Stimulated activated CD4-positive, alpha-beta T cell treated with anti-CD3 and anti-CD28 coated beads, Interleukin-12 subunit alpha, Interleukin-12 subunit beta, amount 100 ng/mL, for 4 hours (primary cell): ENCODE results near the gene MAGED1.

Experiments
- DNase-seq: peaks from one replicate; pipeline ENCODE4 v3.0.0-alpha.2; 2020

Gene MAGED1, protein sequence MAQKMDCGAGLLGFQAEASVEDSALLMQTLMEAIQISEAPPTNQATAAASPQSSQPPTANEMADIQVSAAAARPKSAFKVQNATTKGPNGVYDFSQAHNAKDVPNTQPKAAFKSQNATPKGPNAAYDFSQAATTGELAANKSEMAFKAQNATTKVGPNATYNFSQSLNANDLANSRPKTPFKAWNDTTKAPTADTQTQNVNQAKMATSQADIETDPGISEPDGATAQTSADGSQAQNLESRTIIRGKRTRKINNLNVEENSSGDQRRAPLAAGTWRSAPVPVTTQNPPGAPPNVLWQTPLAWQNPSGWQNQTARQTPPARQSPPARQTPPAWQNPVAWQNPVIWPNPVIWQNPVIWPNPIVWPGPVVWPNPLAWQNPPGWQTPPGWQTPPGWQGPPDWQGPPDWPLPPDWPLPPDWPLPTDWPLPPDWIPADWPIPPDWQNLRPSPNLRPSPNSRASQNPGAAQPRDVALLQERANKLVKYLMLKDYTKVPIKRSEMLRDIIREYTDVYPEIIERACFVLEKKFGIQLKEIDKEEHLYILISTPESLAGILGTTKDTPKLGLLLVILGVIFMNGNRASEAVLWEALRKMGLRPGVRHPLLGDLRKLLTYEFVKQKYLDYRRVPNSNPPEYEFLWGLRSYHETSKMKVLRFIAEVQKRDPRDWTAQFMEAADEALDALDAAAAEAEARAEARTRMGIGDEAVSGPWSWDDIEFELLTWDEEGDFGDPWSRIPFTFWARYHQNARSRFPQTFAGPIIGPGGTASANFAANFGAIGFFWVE

DNA sequence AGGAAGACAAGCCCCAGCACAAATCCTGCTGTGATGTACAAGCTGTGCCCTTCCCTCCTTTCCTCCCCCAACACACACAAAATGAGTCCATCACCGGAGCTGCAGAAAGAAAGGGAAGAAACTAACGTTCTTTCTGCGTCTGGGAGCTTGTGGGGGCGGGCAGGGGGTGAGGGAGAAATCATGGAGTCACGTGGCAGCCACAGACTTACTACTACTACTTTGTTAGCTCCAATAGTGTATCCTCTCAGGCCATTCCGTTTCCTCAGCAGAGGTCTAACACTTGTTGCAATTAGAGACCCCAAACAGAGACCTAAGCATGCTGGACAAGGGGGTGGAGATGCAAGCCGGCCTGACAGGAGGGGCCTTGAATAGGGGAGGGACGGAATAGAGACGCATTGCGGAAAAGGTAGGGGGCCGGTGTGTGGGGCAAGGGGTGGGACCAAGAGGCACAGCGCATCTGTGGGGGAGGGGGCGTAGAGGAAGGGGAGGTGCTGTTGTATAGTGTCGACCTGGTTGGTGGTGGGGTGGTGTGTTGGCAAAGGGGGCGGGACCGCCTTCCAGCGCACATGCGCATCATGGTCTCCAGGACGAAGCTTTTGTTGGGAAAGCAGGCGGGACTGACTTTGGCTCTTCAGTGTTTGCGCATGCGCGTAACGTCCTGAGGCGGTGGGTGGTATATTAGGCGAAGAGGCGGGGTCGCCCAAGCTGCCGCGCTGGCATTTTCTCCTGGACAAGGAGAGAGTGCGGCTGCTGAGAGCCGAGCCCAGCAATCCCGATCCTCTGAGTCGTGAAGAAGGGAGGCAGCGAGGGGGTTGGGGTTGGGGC, at the start of gene MAGED1:
Gene MAGED1, plus strand, starts transcription at position 703 of the 825 bp plus-strand sequence. CDS start 682 bp downstream, outside the sequence.
- DNase-seq = peak; percentile 65

GRCh38 chrX:51847463-51847862, 46.0 kb upstream of the MAGED1 start:
- DNase-seq = no peak

GRCh38 chrX:51851507-51852085, 41.8 kb upstream of the MAGED1 start:
- DNase-seq = no peak

DNA sequence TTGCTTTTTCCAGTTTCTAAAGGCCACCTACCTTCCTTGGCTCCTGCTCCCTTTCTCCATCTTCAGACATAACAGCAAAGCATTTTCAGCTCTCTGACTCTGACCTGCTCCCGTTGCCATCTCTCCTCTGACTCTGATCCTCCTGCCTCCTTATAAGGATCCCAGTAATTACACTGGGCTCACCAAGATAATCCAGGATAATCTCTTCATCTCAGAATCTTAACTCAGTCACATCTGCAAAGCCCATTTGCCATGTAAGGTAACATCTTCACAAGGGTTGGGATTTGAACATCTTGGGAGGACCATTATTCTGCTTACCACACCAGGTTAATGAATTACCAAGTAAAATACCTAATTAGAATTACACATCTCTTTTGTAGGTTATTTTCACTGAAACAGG, 41.3 kb upstream of the MAGED1 start:
- DNase-seq = no peak

DNA sequence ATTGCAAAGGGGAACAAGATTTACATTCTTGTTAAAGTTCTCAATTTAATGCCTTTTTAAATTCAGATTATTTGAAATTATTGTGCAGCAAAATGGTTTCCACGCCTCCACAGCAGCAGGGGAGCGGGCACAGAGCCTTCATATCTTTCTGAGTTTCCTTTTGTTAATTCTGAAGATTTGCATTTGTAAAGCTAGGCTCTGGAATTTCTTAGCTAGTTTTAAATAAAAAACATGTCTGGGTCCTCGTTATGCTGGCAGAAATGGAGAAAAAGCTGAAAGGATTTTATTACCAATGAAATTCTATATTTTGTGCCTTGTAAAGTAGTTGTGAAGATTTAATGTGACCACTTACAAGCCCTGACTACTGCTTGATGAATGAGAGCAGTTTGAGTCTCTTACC, 40.8 kb upstream of the MAGED1 start:
- no peak for DNase-seq

DNA sequence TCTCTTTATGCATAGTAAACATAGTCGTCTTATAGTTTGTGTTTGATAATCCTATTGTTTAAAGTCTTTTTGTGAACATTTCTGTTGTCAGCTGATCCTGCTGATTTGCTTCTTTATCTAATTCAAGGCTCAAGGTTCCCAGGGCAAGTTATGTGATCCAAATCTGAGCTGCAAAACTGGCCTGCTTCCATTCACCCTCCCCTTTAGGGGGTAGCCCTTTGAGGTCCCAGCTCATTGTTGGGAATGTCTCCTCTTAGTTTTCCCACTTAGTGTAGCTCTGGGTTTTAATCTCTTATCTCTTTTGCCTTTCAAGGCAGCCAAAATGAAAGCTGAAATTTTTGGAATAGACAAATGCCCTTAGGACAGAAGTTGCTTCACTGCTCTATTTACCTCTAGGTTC, 40.2 kb upstream of the MAGED1 start:
- DNase-seq = no peak

- DNase-seq = no peak
Observed at GRCh38 chrX:51855698-51856097, 37.7 kb upstream of the MAGED1 start.

- DNase-seq = no peak
Observed at GRCh38 chrX:51857159-51857733, 36.2 kb upstream of the MAGED1 start.

DNA sequence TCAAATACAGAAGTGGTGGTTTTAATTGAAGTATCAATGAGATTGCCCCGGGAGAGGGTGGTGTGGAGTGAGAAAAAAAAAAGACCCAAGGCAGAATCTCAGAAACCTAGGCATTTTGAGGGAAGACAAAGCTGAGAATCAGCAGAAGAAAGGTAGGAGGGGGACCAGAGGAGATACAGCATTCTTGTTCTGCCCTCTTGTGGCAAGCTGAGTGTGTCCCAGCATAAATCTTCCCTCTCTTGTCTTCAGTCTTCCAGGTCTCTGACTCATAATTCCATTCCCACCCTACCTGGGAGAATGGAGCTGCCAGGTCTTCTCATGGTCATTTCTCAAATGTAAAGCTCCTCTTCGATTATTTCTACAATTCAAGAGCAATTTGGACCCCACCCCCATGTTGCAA, 32.7 kb upstream of the MAGED1 start:
- DNase-seq = no peak

- no peak for DNase-seq
Observed at GRCh38 chrX:51862920-51863319, 30.5 kb upstream of the MAGED1 start.

DNA sequence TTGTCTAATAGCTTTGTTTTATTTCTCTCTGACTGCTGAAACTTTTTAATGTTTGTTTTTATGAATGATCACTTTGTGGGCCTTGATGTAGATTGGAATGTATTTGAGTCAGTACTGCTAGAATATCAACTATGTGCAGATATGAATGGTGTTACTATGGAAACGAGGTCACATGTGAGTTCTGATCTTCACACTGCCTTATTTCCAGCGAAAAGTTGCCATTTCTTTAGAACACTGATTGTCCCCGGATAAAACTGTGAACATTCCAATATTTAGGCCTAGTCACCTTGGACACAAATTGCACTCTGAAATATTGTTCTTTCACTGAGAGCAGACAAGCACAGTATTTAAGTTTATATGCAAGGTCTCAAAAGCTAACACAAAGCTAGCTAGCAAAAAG, 27.2 kb upstream of the MAGED1 start:
- DNase-seq = no peak

- no peak for DNase-seq
Observed at GRCh38 chrX:51867626-51868025, 25.8 kb upstream of the MAGED1 start.

DNA sequence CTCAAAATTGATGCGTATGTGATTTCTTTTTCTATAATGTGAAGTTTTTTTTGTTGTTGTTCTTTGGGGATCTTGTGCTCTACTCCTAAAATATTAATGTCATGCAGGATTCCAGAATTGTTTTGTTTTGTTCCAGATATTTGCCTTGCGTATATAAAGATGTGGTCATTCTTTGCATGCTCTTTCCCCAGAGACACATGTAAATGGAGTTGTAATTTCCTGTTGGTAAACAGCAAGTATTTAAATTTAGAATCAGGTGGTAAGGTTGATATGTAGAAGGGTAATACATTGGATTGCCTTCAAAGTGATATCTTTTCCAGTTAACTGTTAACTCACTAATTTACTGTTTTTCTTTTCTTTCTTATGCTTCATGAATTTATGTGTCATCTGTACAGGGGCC, 23.1 kb upstream of the MAGED1 start:
- no peak for DNase-seq

- DNase-seq = no peak
Observed at GRCh38 chrX:51874123-51874522, 19.3 kb upstream of the MAGED1 start.

- no peak for DNase-seq
Observed at GRCh38 chrX:51876441-51876840, 17.0 kb upstream of the MAGED1 start.

DNA sequence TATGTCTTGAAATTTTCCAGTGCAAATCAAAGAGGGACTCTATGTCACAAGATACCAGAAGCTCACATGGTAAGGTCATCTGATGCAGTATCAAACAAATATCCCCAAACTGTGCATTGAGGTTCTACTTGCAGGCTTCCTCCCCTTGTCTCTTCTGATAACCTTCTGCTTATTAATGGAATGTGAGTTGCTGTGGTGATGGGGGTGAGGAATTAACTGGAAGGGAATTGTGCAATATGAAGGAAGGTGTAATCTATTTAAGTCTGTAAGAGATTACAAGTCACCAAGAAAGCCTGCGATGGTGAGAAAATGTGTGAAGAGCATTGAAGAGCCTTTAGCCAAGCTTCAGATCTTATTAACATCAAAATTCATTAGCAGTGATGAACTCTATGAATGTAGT, 15.4 kb upstream of the MAGED1 start:
- no peak for DNase-seq

DNA sequence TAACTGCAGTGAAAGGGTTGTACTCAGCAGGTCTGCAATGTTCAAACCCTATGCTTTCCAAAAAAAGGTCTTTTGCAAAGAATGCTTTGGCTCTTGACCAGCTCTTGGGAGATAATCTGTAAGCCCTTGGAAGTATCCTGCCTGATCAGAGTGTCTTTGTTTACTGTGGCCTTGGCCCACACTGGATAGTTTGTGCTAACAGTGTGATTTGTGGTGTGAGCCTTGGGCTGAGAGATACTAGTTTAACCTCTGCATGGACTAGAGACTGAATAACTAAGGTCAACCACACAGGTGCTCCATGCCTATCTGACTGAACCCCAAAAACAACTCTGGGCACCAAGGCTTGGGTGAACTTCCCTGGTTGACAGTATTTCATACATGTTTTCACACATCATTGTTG, 3.6 kb upstream of the MAGED1 start:
- DNase-seq = no peak

- no peak for DNase-seq
Observed at GRCh38 chrX:51891245-51891644, 2.2 kb upstream of the MAGED1 start.

GRCh38 chrX:51891821-51892551, 1.4 kb upstream of the MAGED1 start:
- no peak for DNase-seq

DNA sequence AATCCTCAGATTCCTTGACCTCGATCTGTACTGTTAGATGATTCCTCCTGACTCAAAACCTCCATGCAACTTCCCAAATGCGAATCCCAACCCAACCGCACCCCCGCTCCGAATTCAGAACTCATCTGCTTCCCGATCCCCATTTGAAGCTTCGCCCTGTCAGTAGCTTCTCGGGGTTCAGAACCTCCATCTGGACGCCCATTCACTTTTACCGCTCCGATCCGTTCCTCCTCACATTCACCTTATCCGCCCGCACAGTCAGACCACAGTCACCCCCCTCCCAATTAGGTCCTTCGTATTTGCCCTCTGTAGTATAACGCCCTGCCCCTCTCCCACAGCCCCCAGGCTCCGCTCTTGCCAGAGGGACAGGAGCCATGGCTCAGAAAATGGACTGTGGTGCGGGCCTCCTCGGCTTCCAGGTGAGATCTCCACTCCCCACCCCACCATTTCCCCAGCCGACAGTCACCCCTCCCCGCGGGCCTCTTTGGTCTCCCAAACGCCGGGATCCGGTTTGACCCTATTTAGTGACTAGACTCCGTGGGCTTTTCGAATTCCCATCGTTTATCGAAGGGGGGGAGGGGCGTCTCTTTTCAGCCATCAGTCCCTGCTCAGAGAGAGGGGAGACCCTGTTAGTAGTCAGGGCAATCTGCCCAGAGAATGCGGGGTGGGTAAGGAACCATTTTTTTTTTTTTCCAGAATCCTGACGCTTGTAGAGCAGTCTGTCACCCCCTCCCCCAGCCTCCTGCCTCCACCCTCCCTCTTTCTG, 691 bp downstream of the MAGED1 start:
- DNase-seq = no peak

DNA sequence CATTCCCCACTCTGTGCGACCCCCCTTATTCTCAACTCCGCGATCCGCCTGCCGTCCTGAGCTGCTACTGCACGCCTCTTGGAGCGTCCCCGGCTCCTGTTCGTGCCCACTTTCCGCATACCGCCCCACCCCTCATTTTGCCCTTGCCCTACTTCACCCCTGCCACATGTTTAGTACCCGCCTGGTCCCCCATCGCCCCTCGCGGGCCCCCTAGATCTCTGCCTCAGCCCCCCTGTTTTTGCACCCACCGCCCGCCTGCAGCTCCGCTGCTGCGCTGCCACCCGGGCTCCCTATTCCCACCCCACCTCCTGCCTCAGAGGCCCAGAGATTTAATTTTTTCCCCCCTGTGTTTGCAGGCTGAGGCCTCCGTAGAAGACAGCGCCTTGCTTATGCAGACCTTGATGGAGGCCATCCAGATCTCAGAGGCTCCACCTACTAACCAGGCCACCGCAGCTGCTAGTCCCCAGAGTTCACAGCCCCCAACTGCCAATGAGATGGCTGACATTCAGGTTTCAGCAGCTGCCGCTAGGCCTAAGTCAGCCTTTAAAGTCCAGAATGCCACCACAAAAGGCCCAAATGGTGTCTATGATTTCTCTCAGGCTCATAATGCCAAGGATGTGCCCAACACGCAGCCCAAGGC, 1.4 kb downstream of the MAGED1 start:
- no peak for DNase-seq
